OCI-LY3 (cell line): ENCODE results near the gene ASIC3.

Experiments used
- H2AFZ ChIP-seq: fragments of 200-600, 300-600 bp; shearing (Covaris generic); 2 replicates; pipeline ENCODE4 v1.6.0; 2014; ENCODE audit warnings: antibody characterized with exemption, low read depth, low read length
- H3K27ac ChIP-seq: fragments of 200-600, 300-600 bp; sonication (generic); 2 replicates; pipeline ENCODE4 v1.5.1; 2014; ENCODE audit warnings: mild to moderate bottlenecking, low read length, moderate library complexity, mixed read lengths
- H3K27me3 ChIP-seq: fragments of 200-600, 300-600 bp; sonication (generic); 2 replicates; pipeline ENCODE4 v1.6.1; 2014; ENCODE audit warnings: low read depth, low read length, mixed read lengths
- H3K36me3 ChIP-seq: fragments of 200-600, 300-600 bp; sonication (generic); replicated peaks from 2 replicates; pipeline ENCODE3; 2014; ENCODE audit warnings: low read depth, low read length, mixed read lengths
- H3K4me1 ChIP-seq: fragments of 300-600, 200-600 bp; sonication (generic); 2 replicates; pipeline ENCODE4 v1.6.1; 2014; ENCODE audit warnings: low read length, mixed read lengths
- H3K4me2 ChIP-seq: fragments of 200-600, 300-600 bp; sonication (generic); 2 replicates; pipeline ENCODE4 v1.6.1; 2014; ENCODE audit warnings: low read length, mixed read lengths
- H3K4me3 ChIP-seq: fragments of 300-600, 200-600 bp; sonication (generic); 2 replicates; pipeline ENCODE4 v1.5.1; 2014; ENCODE audit warnings: antibody characterized with exemption, mild to moderate bottlenecking, low read length, moderate library complexity
- H3K79me2 ChIP-seq: fragments of 300-600, 200-600 bp; shearing (Covaris generic); 2 replicates; pipeline ENCODE4 v1.6.1; 2014; ENCODE audit warnings: mild to moderate bottlenecking, low read length, mixed read lengths
- H3K9ac ChIP-seq: fragments of 300-600, 200-600 bp; shearing (Covaris generic); 2 replicates; pipeline ENCODE4 v1.6.0; 2014; ENCODE audit warnings: mild to moderate bottlenecking, low read length, moderate library complexity
- H3K9me3 ChIP-seq: fragments of 200-600, 300-600 bp; shearing (Covaris generic); 2 replicates; pipeline ENCODE4 v1.6.1; 2014; ENCODE audit warnings: low read length, mixed read lengths; ENCODE audit not compliant: insufficient read depth
- H4K20me1 ChIP-seq: fragments of 200-600, 300-600 bp; sonication (generic); 2 replicates; pipeline ENCODE4 v1.6.1; 2016; ENCODE audit warnings: low read length, mixed read lengths; ENCODE audit not compliant: insufficient read depth
- EZH2phosphoT487 ChIP-seq: fragments of 200-600 bp; shearing (Covaris generic); IDR thresholded peaks from 2 replicates; pipeline ENCODE4 v1.6.1; 2018; ENCODE audit warnings: antibody characterized with exemption, mixed run types, low read depth
- TF ChIP-seq, protein P1 (sequence below): fragments of 200-600, 300-600 bp; sonication (generic); IDR thresholded peaks from 2 replicates; pipeline ENCODE4 v1.5.1; 2014; ENCODE audit warnings: antibody characterized with exemption, low read length, low read depth

ASIC3 gene

DNA sequence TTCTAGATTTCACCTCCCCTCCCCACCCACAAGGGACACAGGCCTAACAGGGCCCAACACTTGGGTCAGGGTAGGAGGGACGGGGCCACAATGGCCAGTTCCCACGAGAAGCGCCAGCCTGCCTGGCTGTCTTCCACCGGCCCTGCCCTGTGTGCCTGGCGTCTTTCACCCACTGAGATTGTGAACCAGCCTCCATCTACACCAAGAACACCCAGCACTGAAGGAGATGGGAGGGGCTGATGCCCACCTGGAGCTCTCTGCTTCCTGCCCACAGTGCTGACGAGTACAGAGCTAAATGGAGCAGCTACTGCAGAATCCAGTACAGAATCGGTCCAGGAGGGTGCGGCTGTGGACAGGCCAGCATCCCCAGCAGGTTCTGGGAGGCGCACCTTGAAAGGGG lies 2.4 kb upstream of the ASIC3 start:
- Histone ChIP-seq H3K9ac (no peak overlapping the region), H3K4me2 (no peak overlapping the region), H3K4me1 (no peaks in the 10 kb centered on the region)

DNA sequence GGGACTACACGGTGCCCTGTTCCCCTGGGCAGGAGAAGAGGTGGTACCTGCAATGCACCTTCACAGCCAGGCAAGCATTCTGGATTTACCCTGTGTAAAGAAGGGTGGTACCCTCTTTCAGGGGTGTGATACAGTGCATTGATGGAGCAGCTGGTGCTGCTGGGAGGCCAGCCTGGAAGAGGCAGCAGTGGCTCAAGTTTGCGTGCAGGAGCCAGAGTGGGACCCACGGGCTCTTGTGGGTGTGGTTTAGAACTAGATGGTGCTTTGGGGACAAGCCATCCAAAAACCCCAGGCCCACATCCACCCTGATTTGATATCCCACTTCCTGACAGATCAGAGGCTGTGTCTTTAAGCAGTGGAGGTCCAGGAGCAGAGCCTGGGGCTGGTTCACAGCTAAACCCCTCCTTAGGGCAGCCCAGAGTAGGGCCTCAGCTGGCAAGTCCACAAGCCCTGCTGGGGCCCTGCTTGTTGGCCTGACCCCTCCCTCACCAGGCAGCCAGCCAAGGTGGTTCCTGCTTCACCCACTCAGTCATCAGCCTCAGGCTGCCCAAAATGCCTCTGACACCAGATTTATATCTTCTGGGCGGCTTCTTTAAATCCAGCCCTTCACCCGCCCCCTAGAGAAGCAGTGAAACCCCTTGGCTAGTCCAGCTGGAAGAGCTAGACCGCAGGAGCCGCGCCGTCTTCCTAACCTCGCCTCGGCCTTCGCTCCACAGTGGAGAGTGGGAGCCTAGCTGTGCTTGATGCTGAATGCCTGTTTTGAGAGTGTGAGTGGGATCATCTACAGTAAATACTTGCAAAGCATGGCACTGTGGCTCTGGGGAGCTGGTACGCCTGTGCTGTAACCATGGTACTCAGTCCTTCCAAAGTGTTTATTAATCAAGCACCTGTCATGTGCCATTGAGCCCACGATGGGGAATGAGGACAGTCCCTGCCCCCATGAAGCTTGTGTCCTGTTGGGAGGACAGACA lies 1.4 kb upstream of the ASIC3 start:
- Histone ChIP-seq H4K20me1 (no peaks in the 10 kb centered on the region), H3K4me1 (no peaks in the 10 kb centered on the region), H3K27ac (no peak overlapping the region), H2AFZ (no peak overlapping the region), H3K9me3 (no peaks in the 10 kb centered on the region), H3K27me3 (no peaks in the 10 kb centered on the region), H3K9ac (no peak overlapping the region), H3K79me2 (no peaks in the 10 kb centered on the region), H3K4me2 (no peak overlapping the region), H3K4me3 (no peak overlapping the region), H3K36me3 (no peaks in the 10 kb centered on the region)
- TF ChIP-seq, protein P1, sequence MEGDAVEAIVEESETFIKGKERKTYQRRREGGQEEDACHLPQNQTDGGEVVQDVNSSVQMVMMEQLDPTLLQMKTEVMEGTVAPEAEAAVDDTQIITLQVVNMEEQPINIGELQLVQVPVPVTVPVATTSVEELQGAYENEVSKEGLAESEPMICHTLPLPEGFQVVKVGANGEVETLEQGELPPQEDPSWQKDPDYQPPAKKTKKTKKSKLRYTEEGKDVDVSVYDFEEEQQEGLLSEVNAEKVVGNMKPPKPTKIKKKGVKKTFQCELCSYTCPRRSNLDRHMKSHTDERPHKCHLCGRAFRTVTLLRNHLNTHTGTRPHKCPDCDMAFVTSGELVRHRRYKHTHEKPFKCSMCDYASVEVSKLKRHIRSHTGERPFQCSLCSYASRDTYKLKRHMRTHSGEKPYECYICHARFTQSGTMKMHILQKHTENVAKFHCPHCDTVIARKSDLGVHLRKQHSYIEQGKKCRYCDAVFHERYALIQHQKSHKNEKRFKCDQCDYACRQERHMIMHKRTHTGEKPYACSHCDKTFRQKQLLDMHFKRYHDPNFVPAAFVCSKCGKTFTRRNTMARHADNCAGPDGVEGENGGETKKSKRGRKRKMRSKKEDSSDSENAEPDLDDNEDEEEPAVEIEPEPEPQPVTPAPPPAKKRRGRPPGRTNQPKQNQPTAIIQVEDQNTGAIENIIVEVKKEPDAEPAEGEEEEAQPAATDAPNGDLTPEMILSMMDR, result no peak
- no peak for TF ChIP-seq EZH2phosphoT487

More for the DNA sequence above, 2.4 kb upstream of the ASIC3 start:
- no peaks in the 10 kb centered on the region for H4K20me1 ChIP-seq
- no peaks in the 10 kb centered on the region for H3K79me2 ChIP-seq
- no peaks in the 10 kb centered on the region for H3K36me3 ChIP-seq
- H2AFZ ChIP-seq, result no peak overlapping the region
- H3K4me3 ChIP-seq, result no peak overlapping the region
- no peaks in the 10 kb centered on the region for H3K9me3 ChIP-seq
- TF ChIP-seq, protein P1, result no peak
- no peak for TF ChIP-seq EZH2phosphoT487
- no peak overlapping the region for H3K27ac ChIP-seq
- no peaks in the 10 kb centered on the region for H3K27me3 ChIP-seq

DNA sequence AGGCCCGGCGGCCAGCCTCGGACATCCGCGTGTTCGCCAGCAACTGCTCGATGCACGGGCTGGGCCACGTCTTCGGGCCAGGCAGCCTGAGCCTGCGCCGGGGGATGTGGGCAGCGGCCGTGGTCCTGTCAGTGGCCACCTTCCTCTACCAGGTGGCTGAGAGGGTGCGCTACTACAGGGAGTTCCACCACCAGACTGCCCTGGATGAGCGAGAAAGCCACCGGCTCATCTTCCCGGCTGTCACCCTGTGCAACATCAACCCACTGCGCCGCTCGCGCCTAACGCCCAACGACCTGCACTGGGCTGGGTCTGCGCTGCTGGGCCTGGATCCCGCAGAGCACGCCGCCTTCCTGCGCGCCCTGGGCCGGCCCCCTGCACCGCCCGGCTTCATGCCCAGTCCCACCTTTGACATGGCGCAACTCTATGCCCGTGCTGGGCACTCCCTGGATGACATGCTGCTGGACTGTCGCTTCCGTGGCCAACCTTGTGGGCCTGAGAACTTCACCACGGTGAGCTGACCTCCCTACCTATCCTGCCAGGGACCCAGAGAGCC lies 656 bp downstream of the ASIC3 start:
- no peaks in the 10 kb centered on the region for H3K9me3 ChIP-seq
- H3K4me2 ChIP-seq, result no peak overlapping the region
- H3K4me3 ChIP-seq, result no peak overlapping the region
- H3K36me3 ChIP-seq, result no peaks in the 10 kb centered on the region
- H4K20me1 ChIP-seq, result no peaks in the 10 kb centered on the region
- TF ChIP-seq, protein P1, result no peak
- TF ChIP-seq EZH2phosphoT487, result no peak
- no peak overlapping the region for H2AFZ ChIP-seq
- no peaks in the 10 kb centered on the region for H3K27me3 ChIP-seq
- no peaks in the 10 kb centered on the region for H3K79me2 ChIP-seq
- H3K27ac ChIP-seq, result no peak overlapping the region
- H3K4me1 ChIP-seq, result no peaks in the 10 kb centered on the region
- H3K9ac ChIP-seq, result no peak overlapping the region

DNA sequence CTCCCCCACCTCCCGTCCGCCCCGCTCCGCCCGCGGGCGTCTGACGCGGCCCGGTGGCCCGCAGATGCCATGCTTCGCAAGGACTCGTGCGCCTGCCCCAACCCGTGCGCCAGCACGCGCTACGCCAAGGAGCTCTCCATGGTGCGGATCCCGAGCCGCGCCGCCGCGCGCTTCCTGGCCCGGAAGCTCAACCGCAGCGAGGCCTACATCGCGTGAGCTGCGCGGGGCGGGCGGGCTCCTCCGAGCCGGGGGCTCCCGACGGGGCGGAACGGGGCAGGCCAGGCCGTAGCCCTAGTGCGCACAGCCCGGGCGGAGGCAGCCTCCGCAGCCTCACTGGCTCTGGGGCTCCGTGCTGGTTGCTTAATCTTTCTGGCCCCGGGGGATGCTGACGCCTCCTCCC lies 2.8 kb downstream of the ASIC3 start:
- Histone ChIP-seq H3K4me3 (no peak overlapping the region), H4K20me1 (no peaks in the 10 kb centered on the region), H3K4me2 (no peak overlapping the region), H3K9ac (no peak overlapping the region), H3K27me3 (no peaks in the 10 kb centered on the region), H2AFZ (no peak overlapping the region), H3K9me3 (no peaks in the 10 kb centered on the region), H3K27ac (no peak overlapping the region), H3K36me3 (no peaks in the 10 kb centered on the region), H3K4me1 (no peaks in the 10 kb centered on the region), H3K79me2 (no peaks in the 10 kb centered on the region)
- TF ChIP-seq EZH2phosphoT487, result no peak
- TF ChIP-seq, protein P1, result no peak
